KMS-11 (cell line): Measurements from ENCODE around the gene OSBPL10.

ENCODE experiments used
- H2AFZ ChIP-seq: fragments of 200-600 bp; sonication (generic); 2 replicates; pipeline ENCODE4 v1.6.1; 2016; ENCODE audit warnings: antibody characterized with exemption, mixed run types, low read depth
- H3K27ac ChIP-seq: fragments of 200-600 bp; sonication (generic); 2 replicates; pipeline ENCODE4 v1.6.1; 2016; ENCODE audit warnings: mild to moderate bottlenecking, mixed run types
- H3K27me3 ChIP-seq: fragments of 200-600 bp; sonication (generic); 2 replicates; pipeline ENCODE4 v1.6.1; 2017; ENCODE audit warnings: mild to moderate bottlenecking, low read depth, mixed run types, moderate library complexity; ENCODE audit not compliant: insufficient read depth
- H3K36me3 ChIP-seq: fragments of 200-600 bp; sonication (generic); 2 replicates; pipeline ENCODE4 v1.6.1; 2017; ENCODE audit warnings: mild to moderate bottlenecking, mixed run types; ENCODE audit not compliant: insufficient read depth
- H3K4me1 ChIP-seq: fragments of 200-600 bp; sonication (generic); 2 replicates; pipeline ENCODE4 v1.6.1; 2016; ENCODE audit warnings: mild to moderate bottlenecking, low read depth, mixed run types; ENCODE audit not compliant: poor library complexity, severe bottlenecking
- H3K4me2 ChIP-seq: fragments of 200-600 bp; sonication (generic); 2 replicates; pipeline ENCODE4 v1.7.0; 2016; ENCODE audit warnings: mild to moderate bottlenecking, mixed run types
- H3K4me3 ChIP-seq: fragments of 200-600 bp; sonication (generic); IDR thresholded peaks from 2 replicates; pipeline ENCODE4 v1.6.1; 2017; ENCODE audit warnings: low read depth, low read length, mixed read lengths; ENCODE audit not compliant: insufficient read depth
- H3K79me2 ChIP-seq: fragments of 200-600 bp; sonication (generic); 2 replicates; pipeline ENCODE4 v1.6.1; 2016; ENCODE audit warnings: low read depth, mixed run types; ENCODE audit not compliant: insufficient read depth
- H3K9ac ChIP-seq: fragments of 200-600 bp; sonication (generic); 2 replicates; pipeline ENCODE4 v1.6.1; 2016; ENCODE audit warnings: mild to moderate bottlenecking, mixed run types
- H4K20me1 ChIP-seq: fragments of 200-600 bp; sonication (generic); 2 replicates; pipeline ENCODE4 v1.6.1; 2016; ENCODE audit warnings: mild to moderate bottlenecking, mixed run types; ENCODE audit not compliant: insufficient read depth
- CTCF ChIP-seq: fragments of 200-600 bp; sonication (generic); conservative IDR thresholded peaks from 2 replicates; pipeline ENCODE4 v1.6.1; 2017; ENCODE audit warnings: low read depth, mild to moderate bottlenecking, antibody characterized with exemption, low read length, moderate library complexity, mixed read lengths

The OSBPL10 gene

GRCh38 chr3:31848163-31848818 is 132.8 kb downstream of the OSBPL10 start:
- Histone ChIP-seq H3K27ac (no peak overlapping the region), H3K36me3 (no peaks in the 10 kb centered on the region), H4K20me1 (no peaks in the 10 kb centered on the region), H3K79me2 (no peaks in the 10 kb centered on the region), H2AFZ (no peak overlapping the region), H3K27me3 (no peaks in the 10 kb centered on the region), H3K4me2 (no peak overlapping the region), H3K4me3 (no peak overlapping the region), H3K9ac (no peak overlapping the region), H3K4me1 (no peaks in the 10 kb centered on the region)
- no peak for TF ChIP-seq CTCF

- Histone ChIP-seq H3K36me3 (no peaks in the 10 kb centered on the region), H3K27ac (no peak overlapping the region), H3K4me3 (no peak overlapping the region), H2AFZ (no peak overlapping the region), H3K4me1 (no peaks in the 10 kb centered on the region), H3K9ac (no peak overlapping the region), H4K20me1 (no peaks in the 10 kb centered on the region), H3K4me2 (no peak overlapping the region), H3K27me3 (no peaks in the 10 kb centered on the region), H3K79me2 (no peaks in the 10 kb centered on the region)
- no peak for TF ChIP-seq CTCF
Measured at GRCh38 chr3:31847760-31848159, 133.3 kb downstream of the OSBPL10 start.

- H3K36me3 ChIP-seq = no peaks in the 10 kb centered on the region
- no peak overlapping the region for H2AFZ ChIP-seq
- H3K9ac ChIP-seq = no peak overlapping the region
- H3K79me2 ChIP-seq = no peaks in the 10 kb centered on the region
- H3K4me1 ChIP-seq = no peaks in the 10 kb centered on the region
- TF ChIP-seq CTCF = no peak
- H3K27me3 ChIP-seq = no peaks in the 10 kb centered on the region
- no peak overlapping the region for H3K4me3 ChIP-seq
- no peak overlapping the region for H3K27ac ChIP-seq
- no peak overlapping the region for H3K4me2 ChIP-seq
- no peaks in the 10 kb centered on the region for H4K20me1 ChIP-seq
Measured at GRCh38 chr3:31841515-31841914, 139.5 kb downstream of the OSBPL10 start.

DNA sequence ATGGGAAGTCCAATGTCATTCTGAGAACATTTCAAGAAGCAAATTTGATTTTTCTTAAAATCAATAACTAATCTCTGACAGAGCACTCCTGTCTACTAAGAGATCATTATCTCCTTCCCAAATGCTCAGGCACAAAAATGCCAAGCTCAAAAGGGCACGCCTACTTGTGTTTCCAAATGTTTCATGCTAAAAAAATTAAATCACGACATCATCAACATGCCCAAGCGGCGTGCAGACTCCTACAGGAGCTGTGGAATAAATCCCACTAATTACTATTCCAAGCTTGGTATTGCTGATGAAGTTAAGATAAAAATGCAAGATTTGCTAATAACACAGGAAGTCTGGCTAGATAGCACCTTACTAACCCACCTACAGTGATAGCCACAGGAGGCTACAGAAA is 140.8 kb downstream of the OSBPL10 start:
- Histone ChIP-seq H3K9ac (no peak overlapping the region), H3K4me2 (no peak overlapping the region), H4K20me1 (no peaks in the 10 kb centered on the region), H3K4me1 (no peaks in the 10 kb centered on the region), H3K79me2 (no peaks in the 10 kb centered on the region), H3K27ac (no peak overlapping the region), H3K36me3 (no peaks in the 10 kb centered on the region), H2AFZ (no peak overlapping the region), H3K4me3 (no peak overlapping the region), H3K27me3 (no peaks in the 10 kb centered on the region)
- no peak for TF ChIP-seq CTCF
